Activated T-cell treated with anti-CD3 and anti-CD28 coated beads, Interleukin-2, amount 50 U/mL, for 1 hour (primary cell): ENCODE measurements around the gene TRAPPC10.

Experiments
- DNase-seq: peaks from one replicate; pipeline ENCODE4 v3.0.0-alpha.2; 2020

Gene TRAPPC10

GRCh38 chr21:43982489-43983078 is 29.5 kb upstream of the TRAPPC10 start:
- DNase-seq, result no peak

DNA sequence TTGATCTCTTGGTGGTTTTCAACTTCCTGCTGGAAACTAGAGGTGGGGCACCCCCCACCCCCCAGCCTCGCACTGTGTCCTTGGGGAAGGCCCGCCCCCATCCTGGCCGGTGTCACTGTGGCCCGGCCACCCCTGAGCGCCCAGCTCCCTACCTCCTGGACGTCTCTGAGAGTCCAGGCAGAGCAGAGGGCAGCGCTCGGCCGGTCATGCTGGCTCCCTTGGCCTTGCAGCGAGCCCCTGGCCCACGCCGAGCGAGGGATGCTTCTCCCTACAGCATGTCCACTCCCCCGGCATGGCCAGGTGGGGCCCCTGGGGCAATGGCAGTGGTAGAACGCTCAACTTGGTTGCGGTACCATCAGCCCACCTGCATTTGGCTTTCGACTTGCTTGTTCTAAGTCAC is 28.7 kb upstream of the TRAPPC10 start:
- DNase-seq, result no peak

DNA sequence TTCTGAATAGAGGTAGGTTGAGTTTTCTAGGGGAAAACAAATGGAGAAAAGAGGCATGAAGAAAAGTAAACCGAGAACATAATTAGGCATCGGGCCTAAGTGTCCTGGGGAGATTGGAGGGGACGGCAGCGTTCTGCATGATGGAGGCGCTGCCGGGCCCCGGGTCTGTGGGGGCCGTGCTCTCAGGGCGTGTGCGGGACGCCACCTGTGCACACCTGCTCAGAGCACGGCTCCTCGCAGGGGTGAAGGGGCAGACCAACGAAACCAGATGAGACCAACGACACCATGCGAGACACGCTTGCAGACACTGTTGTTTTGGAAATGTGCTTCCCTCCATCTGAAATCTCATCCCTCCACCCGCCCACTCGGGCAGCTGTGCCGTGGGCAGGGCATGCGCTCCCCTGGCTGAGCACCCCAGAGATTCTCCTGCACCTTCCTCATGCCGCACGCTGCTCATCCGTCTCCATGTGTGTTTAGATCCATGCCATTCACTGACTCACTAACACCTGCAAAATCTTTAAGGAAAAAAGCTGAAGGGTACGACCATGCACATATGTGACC is 28.2 kb upstream of the TRAPPC10 start:
- no peak for DNase-seq

DNA sequence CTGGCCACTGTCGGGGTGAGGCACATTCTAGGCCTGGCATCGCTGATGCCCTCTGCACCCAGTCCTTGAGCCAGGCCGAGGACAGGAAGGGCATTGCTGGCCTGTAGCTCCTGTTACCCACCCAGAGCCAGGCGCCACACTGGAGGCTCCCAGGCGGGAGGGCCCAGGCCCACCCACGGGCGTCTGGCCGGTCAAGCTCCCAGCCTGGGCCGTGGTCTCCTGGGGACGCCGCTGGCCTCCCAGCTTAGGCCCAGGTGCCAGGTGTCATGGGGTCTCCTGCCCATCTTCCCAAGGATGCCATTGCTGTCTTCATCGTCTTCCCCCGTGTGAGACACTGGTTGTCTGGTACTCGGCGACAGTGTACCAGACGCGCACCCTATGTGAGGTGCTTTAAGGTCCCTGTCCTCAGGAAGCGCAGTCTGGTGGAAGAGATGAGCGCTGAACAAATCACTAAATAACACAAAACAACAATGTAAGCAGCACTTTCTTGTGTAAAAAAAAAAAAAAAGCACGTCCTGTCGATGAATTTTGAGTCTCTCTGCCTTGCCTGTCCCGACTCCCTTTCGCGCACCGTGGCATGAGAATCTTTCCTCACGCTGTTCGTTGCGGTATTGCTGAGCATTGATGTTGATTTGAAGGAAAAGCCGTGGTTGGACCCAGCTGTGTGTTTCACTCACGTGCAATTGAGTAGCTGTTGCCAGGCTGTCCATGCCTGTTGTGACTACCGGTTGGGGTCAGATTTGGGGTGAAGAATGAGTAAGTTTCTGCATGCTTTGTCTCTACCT is 27.0 kb upstream of the TRAPPC10 start:
- no peak for DNase-seq

DNA sequence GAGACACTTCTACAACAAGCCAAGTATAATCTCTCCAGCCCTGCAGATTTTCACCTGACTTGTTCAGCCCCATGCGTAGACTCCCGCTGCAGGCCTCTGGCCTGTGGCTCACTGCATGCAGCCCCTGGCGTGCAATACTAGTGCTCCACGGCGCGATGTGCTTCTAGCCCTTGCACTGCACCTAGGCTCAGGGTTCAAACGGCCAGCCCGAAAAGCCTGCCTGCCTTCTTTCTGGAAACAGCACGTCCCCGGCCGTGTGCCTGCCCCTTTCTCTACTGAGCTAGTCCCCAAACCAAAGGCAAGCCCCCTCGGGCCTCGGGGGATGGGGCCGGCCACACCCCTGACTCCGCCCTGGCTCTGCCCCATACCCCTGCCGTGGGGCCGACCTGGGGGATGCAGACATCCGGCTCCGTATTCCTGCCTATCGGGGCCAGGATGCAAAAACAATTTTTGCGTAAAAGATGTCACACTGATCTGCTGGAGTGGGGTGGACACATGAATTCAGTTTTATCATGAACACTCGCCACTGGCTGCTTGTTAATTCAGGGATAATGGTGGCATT is 26.3 kb upstream of the TRAPPC10 start:
- no peak for DNase-seq

GRCh38 chr21:43986544-43987451 is 25.3 kb upstream of the TRAPPC10 start:
- DNase-seq, result no peak

GRCh38 chr21:43987509-43987908 is 24.6 kb upstream of the TRAPPC10 start:
- DNase-seq, result no peak

DNA sequence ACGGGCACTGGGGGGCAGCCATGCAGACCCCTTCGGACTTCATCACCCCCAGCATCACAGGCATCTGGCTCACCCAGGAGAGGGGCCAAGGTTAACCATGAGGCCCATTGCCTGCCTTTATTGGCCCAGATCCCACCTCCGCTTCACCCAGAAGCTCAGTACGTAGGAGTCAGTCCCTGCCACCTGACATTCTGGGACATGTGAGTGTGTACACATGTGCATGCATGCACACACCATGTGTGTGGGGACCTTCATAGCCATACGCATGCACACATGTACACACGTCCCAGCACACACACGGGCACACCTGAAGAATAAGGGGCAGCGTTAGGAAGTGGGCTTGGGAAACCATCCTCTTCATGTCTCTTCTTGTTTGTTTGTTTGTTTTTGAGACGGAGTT is 24.1 kb upstream of the TRAPPC10 start:
- DNase-seq, result no peak

DNA sequence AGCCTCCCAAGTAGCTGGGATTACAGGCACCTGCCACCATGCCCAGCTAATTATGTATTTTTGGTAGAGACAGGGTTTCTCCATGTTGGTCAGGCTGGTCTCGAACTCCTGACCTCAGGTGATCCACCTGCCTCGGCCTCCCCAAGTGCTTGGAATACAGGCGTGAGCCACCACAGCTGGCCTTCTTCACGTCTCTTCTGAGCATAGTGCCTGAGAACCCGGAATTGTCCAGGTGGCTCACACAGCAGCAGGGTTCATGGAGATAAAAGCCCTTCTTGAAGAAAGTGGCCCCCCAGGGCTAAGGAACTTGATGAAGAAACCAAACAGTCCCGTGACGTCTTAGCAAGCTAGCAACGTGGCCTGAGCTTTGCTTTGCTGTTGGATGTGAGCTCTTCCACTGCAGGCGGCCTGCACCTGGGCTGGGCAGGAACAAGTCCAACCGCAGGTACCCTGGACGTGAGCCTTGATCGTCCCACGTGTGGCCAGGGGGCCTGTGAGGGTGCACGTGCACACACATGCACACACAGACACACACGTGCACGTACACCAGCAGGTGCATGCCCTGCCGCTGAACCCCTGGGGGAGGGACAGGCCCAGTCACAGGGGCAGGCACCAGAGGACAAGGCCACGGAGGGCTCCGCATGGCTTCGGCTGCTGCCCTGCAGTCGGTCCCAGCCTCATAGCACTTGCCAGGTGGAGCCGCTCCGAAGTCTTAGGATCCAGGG is 23.4 kb upstream of the TRAPPC10 start:
- DNase-seq, result no peak

- no peak for DNase-seq
These were observed 22.7 kb upstream of the TRAPPC10 start for GRCh38 chr21:43989401-43989800.

DNA sequence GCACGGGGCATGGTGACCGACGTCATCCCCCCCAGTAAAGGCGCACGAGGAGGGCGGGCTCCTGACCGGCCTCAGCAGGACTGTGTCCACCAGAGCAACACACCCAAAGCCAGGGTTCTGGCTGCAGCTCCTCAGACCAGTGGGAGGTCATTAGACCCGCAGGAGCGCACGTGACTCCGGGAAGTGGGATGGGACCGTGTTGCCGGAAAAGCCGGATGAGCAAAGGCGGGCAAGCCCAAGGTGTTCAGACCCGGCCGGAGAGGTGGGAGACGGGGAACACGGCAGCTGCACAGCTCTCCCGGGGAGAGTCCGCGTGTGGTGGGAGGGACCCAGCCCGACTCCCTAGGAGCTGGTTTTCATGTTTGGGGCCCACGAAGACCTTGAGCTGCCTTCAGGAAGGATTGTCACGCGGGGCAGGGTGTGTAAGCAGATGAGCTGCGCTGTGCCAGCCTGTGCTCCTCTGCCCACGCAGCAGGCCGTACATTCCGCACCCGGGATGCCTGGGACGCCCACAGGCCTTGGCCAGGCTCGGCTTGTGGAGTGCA is 20.6 kb upstream of the TRAPPC10 start:
- no peak for DNase-seq

DNA sequence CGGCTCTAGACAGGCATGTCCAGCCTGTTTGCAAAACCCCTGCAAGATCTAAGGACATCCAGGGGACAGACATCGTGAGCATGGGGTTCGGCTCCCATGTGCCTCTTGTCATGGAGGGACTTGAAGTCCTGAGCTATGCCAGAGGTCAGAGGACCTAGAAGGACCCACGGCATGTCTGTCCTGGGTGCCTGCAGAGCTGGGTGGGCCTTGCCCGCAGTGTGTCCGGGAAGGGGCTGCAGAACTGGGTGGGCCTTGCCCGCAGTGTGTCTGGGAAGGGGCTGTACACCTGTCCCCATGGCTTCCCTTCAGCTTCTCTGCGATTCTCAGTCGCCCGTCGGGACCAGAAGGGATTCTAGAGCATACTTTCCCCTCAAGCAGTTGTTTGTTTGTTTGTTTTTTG is 20.0 kb upstream of the TRAPPC10 start:
- DNase-seq, result no peak

GRCh38 chr21:43993420-43993934 is 18.6 kb upstream of the TRAPPC10 start:
- DNase-seq, result no peak

DNA sequence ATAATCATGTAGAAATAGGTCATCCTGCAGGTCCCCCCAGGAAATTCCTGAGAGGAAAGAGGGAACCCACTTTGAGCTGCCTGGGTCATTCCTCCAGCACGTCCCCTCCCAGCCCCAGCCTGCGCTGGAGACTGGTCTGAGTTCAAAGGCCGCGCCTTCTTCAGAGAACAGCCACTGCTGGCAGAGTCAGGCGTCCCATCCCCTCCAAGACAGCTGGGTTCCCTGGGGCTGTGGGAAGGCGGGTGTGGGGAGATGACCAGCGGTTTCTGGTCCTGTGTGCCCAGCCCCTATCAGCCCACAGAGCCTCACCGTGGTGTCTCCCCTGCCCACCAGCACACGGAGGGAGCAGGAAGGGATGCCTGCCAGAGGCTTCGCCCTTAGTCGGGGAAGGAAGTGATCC is 18.0 kb upstream of the TRAPPC10 start:
- no peak for DNase-seq

GRCh38 chr21:43994646-43995045 is 17.5 kb upstream of the TRAPPC10 start:
- DNase-seq, result no peak

DNA sequence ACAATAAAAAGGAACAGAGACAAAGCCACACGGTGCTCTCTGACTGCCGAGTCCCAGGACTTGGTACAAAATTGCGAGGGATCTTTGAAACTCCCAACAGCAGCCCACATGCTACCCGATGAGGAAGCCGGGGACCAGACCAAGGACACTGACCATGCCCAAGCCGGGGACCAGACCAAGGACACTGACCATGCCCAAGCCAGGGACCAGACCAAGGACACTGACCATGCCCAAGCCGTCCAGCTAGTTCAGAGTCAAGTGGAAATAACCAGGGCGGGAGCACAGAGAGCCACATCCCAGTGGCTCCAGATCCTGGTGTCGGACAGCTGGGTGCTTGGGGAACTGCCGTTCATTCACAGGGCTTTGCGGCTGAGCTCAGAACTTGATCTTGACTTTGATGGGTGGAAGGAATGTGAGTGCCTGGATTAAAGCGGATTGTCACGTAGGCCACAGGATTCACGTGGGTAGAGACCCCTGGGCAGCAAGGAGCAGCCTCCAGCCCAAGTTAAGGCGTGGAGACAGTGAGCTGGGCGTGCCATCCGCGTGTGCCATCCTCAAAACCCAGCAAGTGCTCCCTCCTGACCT is 16.5 kb upstream of the TRAPPC10 start:
- no peak for DNase-seq

GRCh38 chr21:43997766-43998742 is 14.1 kb upstream of the TRAPPC10 start:
- DNase-seq, result no peak

- DNase-seq, result no peak
These were observed 11.7 kb upstream of the TRAPPC10 start for GRCh38 chr21:44000360-44000759.

- DNase-seq, result no peak
These were observed 9.6 kb upstream of the TRAPPC10 start for GRCh38 chr21:44002511-44002910.

DNA sequence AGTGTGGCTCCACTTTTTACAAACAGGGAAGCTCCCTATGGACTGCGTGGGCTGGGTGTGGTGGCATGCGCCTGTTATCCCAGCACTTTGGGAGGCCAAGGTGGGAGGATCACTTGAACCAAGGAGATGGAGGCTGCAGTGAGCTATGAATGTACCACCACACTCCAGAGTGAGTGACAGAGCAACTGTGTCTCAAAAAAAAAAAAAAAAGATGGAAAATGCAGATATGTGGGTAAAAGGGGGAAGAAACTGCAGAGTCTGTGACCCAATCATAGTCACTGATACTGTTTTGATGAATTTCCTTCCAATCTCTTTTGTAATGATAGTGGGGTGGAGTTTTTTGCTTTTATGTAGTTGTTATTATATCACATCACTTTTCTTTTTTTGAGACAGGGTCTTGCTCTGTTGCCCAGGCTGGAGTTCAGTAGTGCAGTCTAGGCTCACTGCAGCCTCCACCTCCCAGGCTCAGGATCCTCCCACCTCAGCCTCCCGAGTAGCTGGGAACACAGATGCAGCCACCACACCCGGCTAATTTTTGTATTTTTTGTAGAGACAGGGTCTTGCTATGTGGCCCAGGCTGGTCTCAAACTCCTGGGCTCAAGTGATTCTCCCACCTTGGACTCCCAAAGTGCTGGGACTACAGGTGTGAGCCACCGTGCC is 8.7 kb upstream of the TRAPPC10 start:
- DNase-seq, result no peak
